GM10266 (cell line): ENCODE measurements around the gene PHTF1.

Experiments used
- DNase-seq: peaks from one replicate; pipeline ENCODE4 v3.0.0; 2012; ENCODE audit errors: extremely low spot score
- TF ChIP-seq, protein P1 (sequence below): IDR thresholded peaks from 2 replicates; pipeline ENCODE4 v1.5.1; 2012; ENCODE audit warnings: mild to moderate bottlenecking, low read depth; ENCODE audit not compliant: control insufficient read depth, insufficient read depth; ENCODE audit errors: missing control alignments

PHTF1 gene

DNA sequence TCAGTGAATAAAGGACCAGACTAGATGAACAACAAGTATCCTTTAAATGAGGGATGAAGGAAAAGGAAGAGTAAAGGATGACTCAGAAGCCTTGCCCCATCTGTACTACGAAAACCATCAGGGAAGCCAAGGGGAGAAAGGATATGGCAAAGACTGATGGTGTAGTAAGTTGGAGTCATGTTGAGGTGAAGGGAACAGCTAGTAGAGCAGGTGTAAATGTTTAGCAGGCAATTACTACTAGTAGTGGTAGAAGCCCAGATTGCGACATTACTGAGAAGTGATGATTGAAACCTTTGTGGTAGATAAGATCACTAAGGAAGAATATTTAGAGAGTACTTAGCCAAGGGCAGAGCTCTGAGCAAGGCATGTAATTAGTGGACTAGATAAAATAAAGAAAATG is 84.0 kb downstream of the PHTF1 start:
- TF ChIP-seq, protein P1, sequence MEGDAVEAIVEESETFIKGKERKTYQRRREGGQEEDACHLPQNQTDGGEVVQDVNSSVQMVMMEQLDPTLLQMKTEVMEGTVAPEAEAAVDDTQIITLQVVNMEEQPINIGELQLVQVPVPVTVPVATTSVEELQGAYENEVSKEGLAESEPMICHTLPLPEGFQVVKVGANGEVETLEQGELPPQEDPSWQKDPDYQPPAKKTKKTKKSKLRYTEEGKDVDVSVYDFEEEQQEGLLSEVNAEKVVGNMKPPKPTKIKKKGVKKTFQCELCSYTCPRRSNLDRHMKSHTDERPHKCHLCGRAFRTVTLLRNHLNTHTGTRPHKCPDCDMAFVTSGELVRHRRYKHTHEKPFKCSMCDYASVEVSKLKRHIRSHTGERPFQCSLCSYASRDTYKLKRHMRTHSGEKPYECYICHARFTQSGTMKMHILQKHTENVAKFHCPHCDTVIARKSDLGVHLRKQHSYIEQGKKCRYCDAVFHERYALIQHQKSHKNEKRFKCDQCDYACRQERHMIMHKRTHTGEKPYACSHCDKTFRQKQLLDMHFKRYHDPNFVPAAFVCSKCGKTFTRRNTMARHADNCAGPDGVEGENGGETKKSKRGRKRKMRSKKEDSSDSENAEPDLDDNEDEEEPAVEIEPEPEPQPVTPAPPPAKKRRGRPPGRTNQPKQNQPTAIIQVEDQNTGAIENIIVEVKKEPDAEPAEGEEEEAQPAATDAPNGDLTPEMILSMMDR, result no peak
- no peak for DNase-seq

DNA sequence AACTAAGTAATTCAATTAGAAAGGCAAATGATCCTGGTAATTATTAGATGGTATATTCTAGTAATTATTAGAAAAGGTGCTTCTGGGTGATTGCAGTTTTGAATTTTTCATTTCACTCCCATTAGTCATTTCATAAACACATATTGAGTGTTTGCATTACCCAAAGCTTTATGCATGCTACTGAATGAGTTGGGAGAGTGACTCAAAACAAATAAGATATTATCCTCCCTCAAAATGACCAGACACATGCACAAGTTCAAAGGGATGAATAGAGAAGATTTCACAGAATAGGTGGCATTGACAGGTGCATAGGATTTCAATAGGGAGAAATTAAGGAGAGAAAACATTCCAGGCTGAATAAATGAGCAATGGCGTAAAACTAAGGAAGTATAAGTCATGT is 84.7 kb downstream of the PHTF1 start:
- no peak for DNase-seq
- TF ChIP-seq, protein P1, result no peak

- TF ChIP-seq, protein P1, result no peak
These were observed 86.8 kb downstream of the PHTF1 start for GRCh38 chr1:113672491-113672890.

DNA sequence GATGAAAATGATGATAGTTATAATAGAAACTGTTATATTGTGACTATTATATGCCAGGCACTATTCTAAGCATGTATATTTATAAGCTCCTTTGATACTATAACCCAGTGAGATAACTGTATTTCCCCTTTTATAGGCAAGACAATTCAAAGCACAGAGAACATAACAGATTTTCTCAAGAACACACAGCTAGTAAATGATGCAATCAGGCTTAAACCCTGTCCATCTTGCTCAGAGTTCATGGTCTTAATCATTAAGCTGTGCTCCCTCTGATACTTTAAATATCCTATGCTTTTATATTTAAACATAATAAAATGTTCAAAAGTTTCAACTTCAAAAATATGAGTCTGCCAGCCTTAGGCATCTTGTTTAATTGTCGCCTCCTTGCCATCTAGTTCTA is 88.6 kb downstream of the PHTF1 start:
- no peak for DNase-seq
- TF ChIP-seq, protein P1, result no peak

More at GRCh38 chr1:113672491-113672890, 86.8 kb downstream of the PHTF1 start:
- no peak for DNase-seq

DNA sequence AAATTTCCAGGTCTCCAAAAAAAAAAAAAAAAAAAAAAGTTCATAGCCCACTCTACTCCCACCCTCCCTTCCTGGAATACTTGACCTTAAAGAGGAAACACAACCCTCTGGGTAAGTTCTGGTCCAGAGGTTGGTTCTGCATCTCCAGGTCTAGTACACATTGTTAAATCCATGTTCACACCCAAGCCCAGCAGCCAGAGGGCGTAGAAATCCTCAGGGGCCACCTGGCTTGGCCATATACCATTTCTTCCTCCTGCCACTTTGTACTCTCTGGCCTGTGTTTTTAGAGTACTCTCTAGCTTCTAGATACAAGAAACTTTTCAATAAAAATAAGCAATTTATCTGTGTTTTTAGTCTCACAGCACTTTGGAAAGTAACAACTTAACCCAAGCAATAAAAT is 89.3 kb downstream of the PHTF1 start:
- DNase-seq, result no peak
- TF ChIP-seq, protein P1, result peak; percentile 7

- no peak for DNase-seq
- TF ChIP-seq, protein P1, result no peak
These were observed 93.2 kb downstream of the PHTF1 start for GRCh38 chr1:113666126-113666525.

- TF ChIP-seq, protein P1, result no peak
- no peak for DNase-seq
These were observed 94.2 kb downstream of the PHTF1 start for GRCh38 chr1:113665071-113665470.
